CD4-positive, alpha-beta T cell treated with Interleukin-4 for 4 hours (primary cell): ENCODE measurements around the gene SLC35D2.

Source experiments
- DNase-seq: peaks from one replicate; pipeline ENCODE4 v3.0.0-alpha.2; 2020

SLC35D2 gene

DNA sequence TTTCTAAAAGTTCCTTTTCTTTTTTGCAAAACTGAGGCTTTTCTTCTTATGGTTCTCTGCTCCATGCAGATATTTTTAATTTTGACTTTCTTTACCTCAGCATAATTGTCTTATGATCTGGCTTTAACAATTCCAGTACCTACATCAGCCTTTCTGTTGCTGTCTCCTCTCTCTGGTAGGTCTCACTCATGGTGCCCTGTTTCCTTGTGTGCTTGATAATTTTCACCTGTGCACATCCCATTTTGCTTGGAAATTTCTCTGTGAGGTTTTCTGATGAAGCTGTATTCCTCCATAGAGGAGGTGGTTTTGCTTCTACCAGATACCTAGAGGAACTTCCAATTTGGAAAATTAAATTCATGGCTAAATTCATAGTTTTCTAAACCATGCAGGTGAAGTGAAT lies 79.3 kb downstream of the SLC35D2 start:
- DNase-seq = no peak

- no peak for DNase-seq
Measured at GRCh38 chr9:96302021-96302420, 81.5 kb downstream of the SLC35D2 start, which contains the start of gene HSD17B3. Gene HSD17B3 (minus strand): TSS chr9:96302176. CDS start chr9:96302104, 72 bp downstream.

- no peak for DNase-seq
Measured at GRCh38 chr9:96299823-96300222, 83.7 kb downstream of the SLC35D2 start.

DNA sequence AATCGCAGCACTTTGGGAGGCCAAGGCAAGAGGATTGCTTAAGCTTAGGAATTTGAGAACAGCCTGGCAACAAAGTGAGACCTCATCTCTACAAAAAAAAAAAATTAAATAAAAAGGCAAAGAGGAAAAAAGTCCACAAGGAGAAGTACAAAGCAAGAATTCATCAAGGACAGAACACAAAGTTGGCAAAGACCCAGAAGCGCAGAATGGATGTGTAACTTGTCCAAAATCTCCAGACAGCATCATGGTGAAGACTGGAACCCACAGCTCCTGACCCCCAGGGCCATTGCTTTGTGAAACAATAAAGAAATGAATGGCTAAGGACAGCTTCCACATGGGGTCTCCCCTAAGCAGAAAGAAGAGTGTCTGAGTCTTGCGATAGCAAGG lies 89.4 kb downstream of the SLC35D2 start:
- no peak for DNase-seq

- no peak for DNase-seq
Measured at GRCh38 chr9:96293498-96294158, 89.9 kb downstream of the SLC35D2 start.

GRCh38 chr9:96289392-96289791 lies 94.1 kb downstream of the SLC35D2 start:
- DNase-seq = no peak

- DNase-seq = no peak
Measured at GRCh38 chr9:96281641-96282040, 101.9 kb downstream of the SLC35D2 start.

- no peak for DNase-seq
Measured at GRCh38 chr9:96279932-96280331, 103.6 kb downstream of the SLC35D2 start.

GRCh38 chr9:96274939-96275338 lies 108.6 kb downstream of the SLC35D2 start:
- DNase-seq = no peak
